Common myeloid progenitor, CD34-positive (primary cell): ENCODE measurements around the gene RESF1.

Experiments used
- CTCF ChIA-PET: fragments of 350-600 bp; sonication (Branson Sonifier 250); formaldehyde crosslinking; loops from one replicate; lab custom pipeline; 2021; ENCODE audit warnings: antibody characterized with exemption; lab: Charles Lee
- POLR2A ChIA-PET: fragments of 350-600 bp; sonication (Branson Sonifier 250); formaldehyde crosslinking; loops from one replicate; lab custom pipeline; 2021; ENCODE audit warnings: antibody characterized with exemption; lab: Charles Lee
- DNase-seq, 3 donors: peaks; one replicate each; pipeline versions ENCODE4 v3.0.0 to v3.0.0-alpha.2; 2013
- H3K27ac ChIP-seq, 2 experiments: 1 replicate in 1 of 2; 2 replicates in 1 of 2; pipeline ENCODE4 v1.7.0; 2013; ENCODE audit warnings: inconsistent platforms in 2 of 2, low read length in 2 of 2, mild to moderate bottlenecking in 2 of 2, low read depth in 1 of 2, moderate library complexity in 1 of 2; ENCODE audit not compliant: severe bottlenecking in 2 of 2, insufficient read depth in 1 of 2, poor library complexity in 1 of 2
- H3K27me3 ChIP-seq, 5 experiments: replicated peaks in 2 of 5; 1 replicate in 3 of 5; 2 replicates in 2 of 5; pipeline versions ENCODE4 v1.6.1 to v1.7.0; 2013; ENCODE audit warnings: low read length in 4 of 5, mild to moderate bottlenecking in 2 of 5, moderate library complexity in 2 of 5, inconsistent platforms in 1 of 5; ENCODE audit not compliant: insufficient read depth in 5 of 5, control insufficient read depth in 4 of 5
- H3K36me3 ChIP-seq, 4 experiments: 1 replicate in 2 of 4; 2 replicates in 2 of 4; pipeline versions ENCODE4 v1.6.1 to v1.7.0; 2013; ENCODE audit warnings: low read length in 3 of 4, control low read depth in 1 of 4, mild to moderate bottlenecking in 1 of 4; ENCODE audit not compliant: control insufficient read depth in 4 of 4, insufficient read depth in 4 of 4
- H3K4me1 ChIP-seq, 4 experiments: 1 replicate in 3 of 4; 2 replicates in 1 of 4; pipeline versions ENCODE4 v1.6.1 to v1.7.1; 2013; ENCODE audit warnings: low read length in 3 of 4, mild to moderate bottlenecking in 3 of 4, control low read depth in 1 of 4, inconsistent platforms in 1 of 4, moderate library complexity in 1 of 4; ENCODE audit not compliant: control insufficient read depth in 4 of 4, insufficient read depth in 4 of 4; ENCODE audit errors: control extremely low read depth in 1 of 4
- H3K4me3 ChIP-seq, 7 experiments: 1 replicate in 4 of 7; 2 replicates in 3 of 7; pipeline versions ENCODE4 v1.5.1 to v1.7.0; 2013; ENCODE audit warnings: mild to moderate bottlenecking in 7 of 7, low read length in 6 of 7, moderate library complexity in 6 of 7, inconsistent platforms in 2 of 7, low read depth in 2 of 7, control low read depth in 1 of 7; ENCODE audit not compliant: insufficient read depth in 4 of 7, control insufficient read depth in 1 of 7; ENCODE audit errors: extremely low read depth in 1 of 7
- H3K9me3 ChIP-seq, 5 experiments: 1 replicate in 4 of 5; 2 replicates in 1 of 5; pipeline versions ENCODE4 v1.6.1 to v1.7.1; 2013; ENCODE audit warnings: low read length in 4 of 5, mild to moderate bottlenecking in 2 of 5, inconsistent platforms in 1 of 5, low read depth in 1 of 5, moderate library complexity in 1 of 5; ENCODE audit not compliant: control insufficient read depth in 4 of 5, insufficient read depth in 2 of 5; ENCODE audit errors: control extremely low read depth in 1 of 5
- WGBS: methylation state at CpG from one replicate; pipeline ENCODE4 v1.1.5; 2013; ENCODE audit not compliant: insufficient coverage; 5-methylcytosine and 5-hydroxymethylcytosine counted together

The RESF1 gene

GRCh38 chr12:31950492-31950891 lies 8.7 kb upstream of the RESF1 start:
- H3K4me1 ChIP-seq, result peaks cover 0 to 6% (median 3%) of the 10 kb centered on the region in 4 experiments
- peaks cover 1 to 20% (median 11%) of the 10 kb centered on the region in 5 experiments for H3K9me3 ChIP-seq
- H3K27me3 ChIP-seq, result no peaks in the 10 kb centered on the region
- CTCF ChIA-PET, result interaction anchor here (1.5 kb wide), 1 partner anchor 10 kb away, joined by 5 read pairs; no protein-coding TSS in a partner anchor
- H3K36me3 ChIP-seq, result peaks cover 0 to 3% (median 0%) of the 10 kb centered on the region in 4 experiments
- POLR2A ChIA-PET, result no interaction called here
- no peak overlapping the region for H3K27ac ChIP-seq
- no peak for DNase-seq
- no peak overlapping the region for H3K4me3 ChIP-seq

DNA sequence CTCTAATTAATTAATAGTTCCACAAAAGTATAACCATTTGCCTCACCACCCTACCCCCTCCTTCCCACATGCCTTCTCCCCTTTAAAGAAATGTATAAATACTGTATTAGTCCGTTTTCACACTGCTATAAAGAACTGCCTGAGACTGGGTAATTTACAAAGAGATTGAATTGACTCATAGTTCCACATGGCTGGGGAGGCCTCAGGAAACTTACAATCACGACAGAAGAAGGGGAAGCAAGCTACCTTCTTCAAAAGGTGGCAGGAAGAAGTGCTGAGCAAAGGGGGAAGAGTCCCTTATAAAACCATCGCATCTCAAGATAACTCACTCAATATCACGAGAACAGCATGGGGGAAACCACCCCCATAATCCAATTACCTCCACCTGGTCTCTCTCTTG lies 8.2 kb upstream of the RESF1 start:
- DNase-seq, result no peak
- CTCF ChIA-PET, result interaction anchor here (1.5 kb wide), 1 partner anchor 10 kb away, joined by 5 read pairs; no protein-coding TSS in a partner anchor
- WGBS, result no CpG with 5 or more reads among the region's 4 CpGs
- Histone ChIP-seq H3K27me3 (no peaks in the 10 kb centered on the region), H3K9me3 (peaks cover 1 to 15% (median 8%) of the 10 kb centered on the region in 5 experiments), H3K27ac (no peak overlapping the region), H3K4me1 (peaks cover 0 to 8% (median 4%) of the 10 kb centered on the region in 4 experiments), H3K36me3 (peaks cover 0 to 3% (median 0%) of the 10 kb centered on the region in 4 experiments), H3K4me3 (no peak overlapping the region)
- POLR2A ChIA-PET, result no interaction called here

GRCh38 chr12:31951939-31952338 lies 7.3 kb upstream of the RESF1 start:
- no peak for DNase-seq
- peaks cover 0 to 8% (median 4%) of the 10 kb centered on the region in 4 experiments for H3K4me1 ChIP-seq
- peaks cover 0 to 13% (median 7%) of the 10 kb centered on the region in 5 experiments for H3K9me3 ChIP-seq
- no peak overlapping the region for H3K27ac ChIP-seq
- H3K27me3 ChIP-seq, result no peaks in the 10 kb centered on the region
- no CpG with 5 or more reads among the region's 2 CpGs for WGBS
- peaks cover 0 to 3% (median 0%) of the 10 kb centered on the region in 4 experiments for H3K36me3 ChIP-seq
- ChIA-PET POLR2A (no interaction called here), CTCF (no interaction called here)
- H3K4me3 ChIP-seq, result no peak overlapping the region

DNA sequence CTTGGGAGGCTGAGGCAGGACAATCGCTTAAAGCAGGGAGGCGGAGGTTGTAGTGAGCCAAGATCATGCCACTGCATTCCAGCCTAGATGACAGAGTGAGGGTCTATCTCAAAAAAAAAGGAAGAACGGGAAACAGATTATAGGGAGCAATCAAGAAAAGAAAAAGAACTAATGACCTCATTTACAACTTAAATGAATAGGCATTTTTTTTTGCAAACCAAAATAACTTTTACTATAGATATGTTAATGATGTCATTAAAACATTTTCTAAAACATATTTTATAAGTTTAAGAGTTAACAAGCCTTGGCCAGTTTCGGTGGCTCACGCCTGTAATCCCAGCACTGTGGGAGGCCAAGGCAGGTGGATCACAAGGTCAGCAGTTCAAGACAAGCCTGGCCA lies 6.8 kb upstream of the RESF1 start:
- ChIA-PET POLR2A (no interaction called here), CTCF (no interaction called here)
- DNase-seq, result no peak
- WGBS, result no CpG with 5 or more reads among the region's 5 CpGs
- Histone ChIP-seq H3K27me3 (no peaks in the 10 kb centered on the region), H3K4me1 (peaks cover 0 to 8% (median 4%) of the 10 kb centered on the region in 4 experiments), H3K27ac (no peak overlapping the region), H3K36me3 (peaks cover 0 to 3% (median 0%) of the 10 kb centered on the region in 4 experiments), H3K9me3 (peaks cover 0 to 12% (median 7%) of the 10 kb centered on the region in 5 experiments), H3K4me3 (no peak overlapping the region)

DNA sequence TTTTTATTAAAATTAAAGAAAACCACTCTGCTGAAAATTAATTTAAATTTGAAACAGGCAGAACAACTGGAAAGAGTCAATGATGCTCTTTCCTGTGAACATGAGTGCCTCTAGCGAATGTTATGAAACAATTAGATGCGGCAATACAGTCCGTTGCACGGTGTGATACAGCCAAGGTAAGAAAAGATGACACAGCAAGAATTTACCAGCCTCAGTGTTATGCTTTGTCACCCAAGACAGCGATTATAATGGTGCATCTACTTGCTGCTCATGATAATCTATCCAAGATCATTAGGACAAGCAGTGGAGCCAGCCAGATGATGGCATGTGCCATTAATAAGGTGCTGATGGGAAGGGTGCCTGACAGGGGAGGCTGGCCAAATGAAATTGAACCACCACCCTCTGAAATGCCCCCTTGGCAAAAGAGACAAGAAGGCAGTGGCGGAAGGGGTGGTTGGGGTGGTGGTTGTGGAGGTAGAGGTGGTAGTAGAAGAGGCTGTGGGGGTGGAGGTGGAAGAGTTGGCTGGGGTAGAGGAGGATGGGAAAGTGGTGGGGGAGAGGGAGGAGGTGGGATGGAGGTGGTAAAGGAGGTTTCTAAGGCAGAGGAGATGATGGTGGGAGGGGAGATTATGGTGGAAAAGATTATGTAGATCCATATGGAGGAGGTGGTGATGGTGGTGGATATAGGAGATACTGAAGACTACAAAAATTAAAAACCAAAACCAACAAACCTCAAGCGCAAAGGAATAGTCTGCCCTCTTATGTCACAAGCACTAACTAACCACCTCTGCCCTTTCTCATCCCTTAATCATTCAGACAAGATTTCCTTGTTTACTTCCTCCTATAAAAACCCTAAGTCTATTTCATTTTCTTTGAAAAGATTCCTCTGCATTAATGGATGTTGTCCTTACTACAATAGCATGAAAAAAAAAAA lies 4.0 kb upstream of the RESF1 start:
- Histone ChIP-seq H3K36me3 (no peaks in the 10 kb centered on the region), H3K4me1 (peaks cover 3 to 14% (median 11%) of the 10 kb centered on the region in 4 experiments), H3K4me3 (no peak overlapping the region), H3K27ac (no peak overlapping the region), H3K27me3 (no peaks in the 10 kb centered on the region), H3K9me3 (peaks cover 0 to 3% (median 0%) of the 10 kb centered on the region in 5 experiments)
- ChIA-PET CTCF (no interaction called here), POLR2A (interaction anchor here (0.6 kb wide), 1 partner anchor 19 kb away, joined by 3 read pairs; no protein-coding TSS in a partner anchor)
- DNase-seq, result peak; percentile 22 to 55 (median 53)
- WGBS, result 96% methylated on average over 7 of the region's 7 CpGs

DNA sequence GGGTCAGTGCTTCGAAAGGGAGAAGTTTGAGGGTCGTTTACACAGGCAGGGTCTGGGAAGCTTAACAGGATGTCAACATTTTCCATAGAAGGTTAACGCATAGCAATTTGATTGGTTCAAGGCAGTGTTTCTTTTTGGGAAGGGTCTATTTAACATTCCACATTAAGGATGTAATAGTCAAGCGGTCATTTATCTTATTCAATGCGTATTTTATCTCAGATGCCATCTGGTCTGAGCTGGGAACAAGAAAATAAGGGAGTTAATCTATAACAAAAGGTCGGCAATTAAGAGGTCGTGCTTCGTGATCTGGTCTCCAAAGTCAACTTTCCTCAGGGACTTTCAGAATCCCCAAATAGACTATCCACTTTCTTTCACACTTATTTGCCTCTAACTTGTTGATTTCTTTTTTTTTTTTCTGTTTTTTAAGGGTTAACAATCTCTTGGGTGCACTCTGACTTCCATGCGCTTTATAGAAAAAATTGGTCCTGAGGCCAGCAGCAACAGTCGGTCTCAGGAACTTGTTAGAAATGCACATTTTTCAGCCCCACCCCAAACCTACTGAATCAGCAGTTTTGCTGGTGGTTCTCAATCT lies 550 bp upstream of the RESF1 start:
- peak overlapping the region in 1 of 2 experiments; percentile 84 for H3K27ac ChIP-seq
- DNase-seq, result peak in 1 of 3 donors; percentile 3
- CTCF ChIA-PET, result interaction anchor here (0.7 to 1.3 kb wide), 3 partner anchors 23 to 244 kb away, joined by 3 to 4 read pairs (median 3); no protein-coding TSS in a partner anchor
- H3K4me3 ChIP-seq, result peak overlapping the region; percentile 73 to 98 (median 78)
- POLR2A ChIA-PET, result interaction anchor here (0.7 kb wide), 1 partner anchor 225 kb away, joined by 3 read pairs; no protein-coding TSS in a partner anchor
- no peaks in the 10 kb centered on the region for H3K27me3 ChIP-seq
- peaks cover 4 to 19% (median 11%) of the 10 kb centered on the region in 4 experiments for H3K36me3 ChIP-seq
- WGBS, result 8% methylated on average over 8 of the region's 10 CpGs
- peaks cover 0 to 3% (median 0%) of the 10 kb centered on the region in 5 experiments for H3K9me3 ChIP-seq
- H3K4me1 ChIP-seq, result peaks cover 21 to 32% (median 26%) of the 10 kb centered on the region in 4 experiments
